ENCODE results near the gene LLGL2. TPM values are rescaled to one million over a fixed set of nuclear protein-coding genes. Genes with fewer than 3 reads are reported as not detected.

Gene LLGL2
- total RNA-seq, 2 donors from 2014 or later, result 4.1 to 8.5 TPM

GRCh38 chr17:75614006-75614405 lies 88.5 kb downstream of the LLGL2 start:
- no peak overlapping the region for H3K4me3 ChIP-seq
- no peaks in the 10 kb centered on the region for H3K27me3 ChIP-seq
- peaks cover 49% of the 10 kb centered on the region for H3K36me3 ChIP-seq
- H3K9me3 ChIP-seq, result no peaks in the 10 kb centered on the region
- TF ChIP-seq CTCF (IDR thresholded peaks at IDR 0.05), result no peak
- no peak for DNase-seq (ENCODE audit: low spot score)
- H3K4me1 ChIP-seq, result no peaks in the 10 kb centered on the region
- H3K27ac ChIP-seq, result no peak overlapping the region

DNA sequence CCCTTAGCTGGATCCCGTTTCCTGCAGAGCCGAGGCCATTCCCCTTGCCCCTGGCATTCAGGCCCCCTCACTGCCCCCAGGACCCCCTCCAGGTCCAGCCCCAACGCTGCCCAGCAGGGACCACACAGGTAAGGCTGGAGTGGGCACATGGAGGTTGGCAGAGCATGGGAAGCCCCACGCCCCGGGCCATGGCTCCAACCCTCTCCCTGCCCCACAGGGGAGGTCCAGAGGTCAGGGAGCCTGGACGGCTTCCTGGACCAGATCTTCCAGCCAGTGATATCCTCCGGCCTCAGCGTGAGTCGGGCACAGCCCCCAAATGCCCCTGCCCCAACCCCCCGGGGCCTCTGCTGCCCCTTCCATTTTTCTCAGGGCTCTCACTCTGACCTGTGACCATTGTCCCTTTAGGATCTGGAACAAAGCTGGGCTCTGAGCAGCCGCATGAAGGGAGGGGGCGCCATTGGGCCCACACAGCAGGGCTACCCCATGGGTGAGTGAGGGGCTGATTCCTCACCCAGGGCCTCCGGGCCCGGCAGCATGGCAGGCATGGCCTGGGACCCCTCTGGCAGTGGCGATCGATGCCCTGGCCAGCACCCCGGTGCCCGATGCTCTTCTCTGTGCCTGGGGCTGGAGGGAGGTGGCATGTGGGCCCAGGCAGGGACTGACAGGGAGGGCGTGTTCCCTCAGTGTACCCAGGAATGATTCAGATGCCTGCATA lies 89.2 kb downstream of the LLGL2 start:
- DNase-seq (ENCODE audit: low spot score), result no peak
- Histone ChIP-seq H3K4me3 (no peak overlapping the region), H3K9me3 (no peaks in the 10 kb centered on the region), H3K4me1 (no peaks in the 10 kb centered on the region), H3K27me3 (no peaks in the 10 kb centered on the region), H3K27ac (no peak overlapping the region), H3K36me3 (peaks cover 56% of the 10 kb centered on the region)
- TF ChIP-seq CTCF (IDR thresholded peaks at IDR 0.05), result no peak

- DNase-seq (ENCODE audit: low spot score), result no peak
- no peaks in the 10 kb centered on the region for H3K4me1 ChIP-seq
- no peak for TF ChIP-seq CTCF (IDR thresholded peaks at IDR 0.05)
- no peaks in the 10 kb centered on the region for H3K9me3 ChIP-seq
- no peak overlapping the region for H3K4me3 ChIP-seq
- H3K27ac ChIP-seq, result no peak overlapping the region
- H3K27me3 ChIP-seq, result no peaks in the 10 kb centered on the region
- H3K36me3 ChIP-seq, result peaks cover 62% of the 10 kb centered on the region
Observed at GRCh38 chr17:75615301-75615700, 89.8 kb downstream of the LLGL2 start.

DNA sequence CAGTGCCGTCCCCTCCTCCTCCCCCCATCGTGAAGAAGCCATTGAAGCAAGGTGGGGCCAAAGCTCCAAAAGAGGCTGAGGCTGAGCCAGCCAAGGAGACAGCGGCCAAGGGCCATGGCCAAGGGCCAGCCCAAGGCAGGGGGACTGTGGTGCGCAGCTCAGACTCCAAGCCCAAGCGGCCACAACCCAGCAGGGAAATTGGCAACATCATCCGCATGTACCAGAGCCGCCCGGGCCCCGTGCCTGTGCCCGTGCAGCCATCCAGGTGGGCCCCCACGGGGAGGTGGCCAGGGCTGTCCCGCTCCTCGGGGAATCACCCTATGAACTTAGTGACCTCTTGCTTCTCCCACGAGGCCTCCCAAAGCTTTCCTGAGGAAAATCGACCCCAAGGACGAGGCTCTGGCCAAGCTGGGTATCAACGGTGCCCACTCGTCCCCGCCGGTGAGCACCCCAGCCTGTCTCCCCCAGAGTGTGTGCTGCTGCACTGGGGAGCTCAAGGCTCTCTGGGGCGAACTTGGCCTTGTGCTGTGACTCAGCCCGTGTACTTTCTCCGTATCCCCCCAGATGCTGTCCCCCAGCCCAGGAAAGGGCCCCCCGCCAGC lies 91.1 kb downstream of the LLGL2 start:
- DNase-seq (ENCODE audit: low spot score), result no peak
- H3K36me3 ChIP-seq, result peaks cover 73% of the 10 kb centered on the region
- no peaks in the 10 kb centered on the region for H3K27me3 ChIP-seq
- no peak overlapping the region for H3K27ac ChIP-seq
- TF ChIP-seq CTCF (IDR thresholded peaks at IDR 0.05), result no peak
- no peak overlapping the region for H3K4me3 ChIP-seq
- H3K9me3 ChIP-seq, result no peaks in the 10 kb centered on the region
- no peaks in the 10 kb centered on the region for H3K4me1 ChIP-seq

DNA sequence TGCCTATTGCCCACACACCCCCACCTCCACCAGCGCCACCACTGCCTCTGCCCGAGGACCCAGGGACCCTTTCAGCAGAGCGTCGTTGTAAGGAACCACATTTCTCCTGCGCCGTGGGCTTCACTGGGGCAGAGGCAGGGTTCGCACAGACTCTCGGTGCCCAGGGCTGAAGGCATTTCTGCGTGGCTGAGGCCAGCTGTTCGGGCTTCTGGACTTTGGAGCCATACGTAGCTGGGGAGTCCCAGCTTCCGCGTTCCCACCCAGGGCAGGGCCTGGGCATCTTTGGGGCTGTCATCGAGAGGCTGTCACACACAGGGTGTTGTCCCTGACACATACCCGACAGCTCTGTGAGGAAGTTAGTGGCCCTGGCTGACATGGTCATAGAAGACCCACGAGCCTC lies 91.7 kb downstream of the LLGL2 start:
- Histone ChIP-seq H3K4me3 (no peak overlapping the region), H3K27me3 (no peaks in the 10 kb centered on the region), H3K27ac (no peak overlapping the region), H3K4me1 (no peaks in the 10 kb centered on the region), H3K36me3 (peaks cover 73% of the 10 kb centered on the region), H3K9me3 (no peaks in the 10 kb centered on the region)
- TF ChIP-seq CTCF (IDR thresholded peaks at IDR 0.05), result no peak
- no peak for DNase-seq (ENCODE audit: low spot score)

Measured in right atrium auricular region (tissue), 2 donors.